Epidermal melanocyte (primary cell): ENCODE measurements around the gene TTC12.

Source experiments
- DNase-seq: peaks from one replicate; pipeline ENCODE4 v3.0.0; 2011; ENCODE audit warnings: low spot score; ENCODE audit not compliant: insufficient read length

TTC12 gene

DNA sequence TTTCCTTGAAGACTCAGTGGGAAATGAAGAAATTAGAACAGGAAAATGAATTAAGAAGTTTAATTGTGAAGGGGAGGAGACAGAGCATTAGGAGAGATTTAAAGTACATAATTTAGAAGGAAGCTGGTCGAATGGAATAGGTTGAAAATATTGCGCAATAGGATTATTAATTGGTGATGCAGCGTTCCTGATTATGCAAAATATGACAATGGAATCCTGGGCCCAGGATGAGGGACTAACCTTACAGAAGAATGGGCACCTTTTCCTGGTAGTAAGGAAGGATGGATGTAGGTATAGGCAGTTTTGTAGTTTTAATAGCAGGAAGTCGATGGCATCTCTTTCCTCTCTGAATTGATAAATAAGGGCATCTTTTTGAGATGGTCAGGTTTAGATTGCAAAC lies 7.8 kb downstream of the TTC12 start:
- DNase-seq: no peak

DNA sequence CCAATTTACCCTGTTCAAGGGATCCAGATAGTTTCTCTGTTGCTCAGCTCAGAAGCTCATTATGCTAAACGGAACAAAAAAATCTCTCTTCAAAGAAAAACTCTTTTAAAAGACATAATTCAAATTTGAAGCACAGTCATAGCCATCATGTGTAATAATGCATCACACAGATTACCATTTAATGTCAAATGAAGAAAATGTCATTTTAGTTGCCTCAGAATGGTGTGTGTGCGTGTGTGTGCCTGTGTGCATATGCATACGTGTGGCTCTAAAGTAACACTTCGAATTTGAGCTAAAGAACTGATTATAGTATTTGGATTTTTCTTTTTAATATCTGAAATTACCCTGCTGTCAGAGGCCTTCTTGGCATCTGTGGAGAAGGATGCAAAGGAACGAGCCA lies 9.9 kb downstream of the TTC12 start:
- DNase-seq: no peak

- no peak for DNase-seq
These were observed 15.3 kb downstream of the TTC12 start for GRCh38 chr11:113329725-113330124.

- DNase-seq: no peak
These were observed 17.1 kb downstream of the TTC12 start for GRCh38 chr11:113331441-113331840.

DNA sequence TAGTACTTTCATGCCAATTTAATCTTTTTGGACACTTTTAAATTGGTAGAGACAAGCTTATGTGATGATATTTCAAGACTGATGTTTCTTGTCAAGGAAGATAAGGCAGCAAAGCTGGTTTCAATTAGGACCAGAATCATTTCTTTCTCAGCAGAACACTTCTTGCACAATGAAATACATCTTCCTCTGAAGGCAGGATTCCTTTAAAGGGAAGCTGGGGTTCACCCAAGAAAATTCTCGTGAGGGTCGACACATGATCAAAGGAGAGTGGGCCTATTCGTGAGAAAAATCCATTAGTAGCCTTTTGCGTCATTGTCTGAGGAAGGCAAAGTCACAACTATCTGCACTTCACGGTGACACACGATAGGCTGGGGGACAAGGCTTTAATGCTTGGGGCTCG lies 17.6 kb downstream of the TTC12 start:
- no peak for DNase-seq

- DNase-seq: no peak
These were observed 18.4 kb downstream of the TTC12 start for GRCh38 chr11:113332638-113333329.

DNA sequence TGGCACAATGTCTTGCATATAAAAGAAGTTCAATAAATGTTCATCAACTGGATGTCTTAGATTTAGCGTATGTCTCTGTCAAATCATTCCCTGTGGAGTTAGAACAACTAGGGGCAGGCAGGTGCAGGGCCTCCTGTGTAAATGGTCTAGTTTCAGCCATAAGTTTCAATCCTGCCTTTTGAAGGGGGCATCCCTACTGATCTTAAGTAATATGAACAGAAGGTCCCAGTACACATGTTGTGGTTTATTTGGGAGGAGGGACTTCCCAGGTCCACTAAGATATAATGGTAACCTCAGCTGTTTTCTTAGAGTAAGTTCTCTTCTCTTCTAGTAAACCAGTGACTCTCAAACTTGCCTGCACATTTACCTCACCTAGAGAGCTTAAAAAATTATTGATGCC lies 19.8 kb downstream of the TTC12 start:
- no peak for DNase-seq

DNA sequence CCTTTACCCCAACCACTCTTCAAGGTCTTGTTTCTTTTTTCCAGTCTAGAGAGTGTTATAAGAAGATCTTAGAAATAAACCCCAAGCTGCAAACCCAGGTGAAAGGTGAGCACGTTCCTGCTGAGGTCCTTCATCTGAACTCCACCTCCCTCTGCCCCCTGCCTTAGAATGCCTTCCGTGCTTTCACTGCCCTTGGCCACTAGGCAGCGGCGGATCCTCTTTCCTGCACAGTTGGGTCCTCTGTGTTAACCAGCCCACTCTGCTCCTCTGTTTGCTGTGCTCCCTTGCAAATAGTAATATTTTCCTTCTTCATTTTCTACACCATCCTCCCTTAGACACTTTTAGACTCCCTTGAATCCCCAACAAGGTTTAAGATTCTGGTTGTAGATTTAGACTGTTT lies 24.3 kb downstream of the TTC12 start:
- DNase-seq: no peak

GRCh38 chr11:113339929-113340589 lies 25.7 kb downstream of the TTC12 start:
- no peak for DNase-seq

DNA sequence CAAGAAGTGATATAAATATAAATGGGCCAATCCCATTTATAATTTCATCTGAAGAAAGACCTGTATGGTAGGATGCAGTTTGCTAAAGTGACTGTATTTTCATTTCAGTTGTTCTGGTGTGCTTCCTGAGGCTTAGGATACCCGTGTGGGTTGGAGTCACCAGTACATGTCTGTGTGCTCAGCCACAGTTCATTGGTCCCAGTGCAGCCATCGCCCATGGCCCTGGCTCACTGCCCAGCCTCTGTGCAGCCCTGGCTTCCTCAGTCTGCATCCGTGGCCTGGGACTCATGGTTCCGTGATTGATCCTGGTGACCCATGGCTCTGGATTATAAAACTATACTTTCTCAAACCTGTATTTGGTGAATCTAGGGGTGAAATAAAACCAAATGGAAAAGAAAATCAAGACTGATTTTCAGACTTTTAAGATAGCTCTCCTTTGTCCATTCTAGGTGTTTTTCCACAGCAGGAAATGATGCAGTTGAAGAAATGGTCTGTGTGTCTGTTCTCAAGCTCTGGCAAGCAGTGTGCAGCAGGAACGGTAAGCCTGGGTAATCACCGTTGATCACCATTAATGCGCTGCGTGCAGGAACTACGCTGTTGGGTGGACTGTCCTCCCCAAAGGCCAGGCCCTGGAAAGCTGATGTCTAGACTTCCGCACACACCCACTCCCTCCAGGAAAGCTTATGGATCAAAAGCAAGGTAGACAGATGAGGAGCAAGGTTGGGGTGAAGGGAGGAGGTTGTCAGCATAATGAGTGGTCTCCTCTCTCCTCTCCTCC lies 27.2 kb downstream of the TTC12 start:
- DNase-seq: no peak

- DNase-seq: no peak
These were observed 31.6 kb downstream of the TTC12 start for GRCh38 chr11:113345978-113346377.

DNA sequence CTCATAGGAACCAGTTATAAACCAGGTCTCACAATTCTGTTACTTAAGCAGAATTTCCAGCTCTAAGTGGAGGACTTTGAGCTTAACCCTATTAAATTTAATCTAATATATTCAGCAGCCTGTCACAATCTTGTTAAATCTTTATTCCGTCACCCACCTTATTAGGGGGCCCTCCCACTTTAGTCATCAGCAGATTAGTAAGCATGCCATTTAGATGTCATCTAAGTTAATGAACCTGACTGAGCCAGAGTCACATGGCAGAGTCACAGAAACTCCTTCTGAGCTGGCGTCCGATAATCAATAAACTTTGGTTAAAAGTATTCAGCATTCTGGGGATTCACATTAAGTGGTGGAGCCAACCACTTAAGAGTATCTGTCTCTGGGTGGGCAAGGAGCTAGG lies 35.1 kb downstream of the TTC12 start:
- DNase-seq: no peak

GRCh38 chr11:113350336-113351067 lies 36.1 kb downstream of the TTC12 start:
- no peak for DNase-seq

- DNase-seq: no peak
These were observed 36.7 kb downstream of the TTC12 start for GRCh38 chr11:113351068-113351450.

DNA sequence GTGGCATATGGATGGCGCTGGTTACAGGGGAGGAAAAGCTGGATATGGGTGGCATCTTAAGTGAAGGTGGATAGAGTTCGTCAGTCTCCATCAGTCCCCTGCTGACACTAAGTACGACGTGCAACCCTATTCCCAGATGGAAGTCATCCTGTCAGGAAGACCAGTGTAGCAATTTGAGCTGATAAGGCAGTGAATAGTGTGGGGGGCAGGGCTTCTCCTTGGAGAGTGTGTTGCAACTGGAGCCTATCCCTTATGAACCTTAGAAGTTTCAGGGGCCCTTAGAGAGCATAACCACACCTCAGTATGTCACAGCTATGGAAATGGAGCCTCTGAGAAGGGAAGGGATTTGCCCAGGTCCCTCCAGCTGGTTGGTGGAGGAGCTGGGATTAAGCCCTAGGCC lies 37.1 kb downstream of the TTC12 start:
- no peak for DNase-seq

GRCh38 chr11:113356203-113356602 lies 41.8 kb downstream of the TTC12 start:
- DNase-seq: no peak

DNA sequence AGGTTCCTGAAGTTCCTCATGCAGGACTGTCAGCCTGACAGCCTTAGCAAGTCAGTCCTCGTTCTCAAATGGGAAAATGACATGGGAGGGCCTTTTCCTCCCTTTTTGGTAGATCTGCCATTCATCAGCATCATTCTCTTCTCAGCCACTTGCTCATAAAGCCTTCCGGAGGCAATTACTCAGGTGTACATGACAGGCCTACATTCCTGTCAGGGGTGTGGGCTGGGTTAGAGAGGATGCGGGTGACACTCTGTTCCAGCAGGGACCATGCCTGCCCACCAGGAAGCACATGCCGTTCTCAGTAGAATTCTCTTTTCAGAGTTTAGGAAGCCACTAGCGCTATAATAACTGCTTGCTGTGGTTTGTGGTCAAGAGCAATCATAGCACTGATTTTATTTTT lies 49.0 kb downstream of the TTC12 start:
- DNase-seq: no peak

GRCh38 chr11:113363996-113364641 lies 49.7 kb downstream of the TTC12 start:
- no peak for DNase-seq

DNA sequence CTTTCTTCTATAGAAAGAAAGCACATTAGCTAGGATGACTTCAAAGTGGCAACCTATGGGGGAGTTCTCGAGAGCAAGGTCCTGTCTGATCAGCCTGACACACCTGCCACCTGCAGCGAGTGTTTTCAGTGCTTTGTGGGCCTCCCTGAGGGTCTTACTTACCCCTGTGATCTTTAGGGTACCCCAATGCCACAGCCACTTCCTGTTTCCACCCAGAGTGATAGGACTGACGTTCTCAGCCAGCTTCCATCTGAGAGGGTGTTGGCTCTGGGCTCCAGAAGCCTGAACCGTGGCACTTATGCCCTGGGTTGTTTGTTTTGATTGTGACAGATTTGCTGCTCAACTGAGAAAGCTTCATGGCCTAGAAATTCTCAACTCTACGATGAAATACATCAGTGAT lies 51.5 kb downstream of the TTC12 start:
- DNase-seq: no peak

GRCh38 chr11:113369411-113369810 lies 55.0 kb downstream of the TTC12 start:
- no peak for DNase-seq

GRCh38 chr11:113370634-113371033 lies 56.3 kb downstream of the TTC12 start:
- DNase-seq: no peak
